ENCODE data around the gene EPAS1. TPM values are rescaled to one million over a fixed set of nuclear protein-coding genes. Genes with fewer than 3 reads are reported as not detected.

EPAS1 gene
- total RNA-seq, 1 experiment from 2014 or later: 55.9 TPM

GRCh38 chr2:46404181-46404759, 107.1 kb downstream of the EPAS1 start:
- Histone ChIP-seq H3K36me3 (ENCODE audit: control insufficient read depth in 1 of 2, insufficient read depth in 2 of 2, low read length in 2 of 2) (no peaks in the 10 kb centered on the region), H3K9ac (ENCODE audit: low read length) (no peak overlapping the region), H3K27ac (ENCODE audit: low read depth, low read length) (no peak overlapping the region), H3K27me3 (ENCODE audit: insufficient read depth, low read length) (no peaks in the 10 kb centered on the region), H3K4me1 (ENCODE audit: control insufficient read depth in 1 of 2, insufficient read depth in 2 of 2, low read length in 2 of 2) (peaks cover 0 to 8% of the 10 kb centered on the region in 2 experiments; a peak in 2 of 4 replicates), H3K4me2 (ENCODE audit: low read length) (no peak overlapping the region), H2AFZ (ENCODE audit: low read depth, low read length, poor library complexity, severe bottlenecking) (no peak overlapping the region), H3K9me2 (ENCODE audit: insufficient read depth) (no peaks in the 10 kb centered on the region), H3K9me3 (ENCODE audit: control insufficient read depth in 1 of 2, insufficient read depth in 1 of 2, low read depth in 1 of 2, low read length in 2 of 2) (no peaks in the 10 kb centered on the region), H3K4me3 (replicated peaks in 1 of 2; ENCODE audit: low read depth in 1 of 2, low read length in 2 of 2) (no peak overlapping the region), H4K20me1 (ENCODE audit: insufficient read depth) (no peaks in the 10 kb centered on the region), H3K79me2 (ENCODE audit: insufficient read depth, low read length) (no peaks in the 10 kb centered on the region)
- intact Hi-C loops (cut with micrococcal nuclease): no loop called here
- BruUV-seq (replicated peaks): no TSS peak
- no peak for TF ChIP-seq EZH2 (IDR thresholded peaks at IDR 0.05)
- no peak for TF ChIP-seq EZH2phosphoT487 (IDR thresholded peaks at IDR 0.05; ENCODE audit: borderline replicate concordance)
- TF ChIP-seq YY1 (IDR thresholded peaks at IDR 0.05; ENCODE audit: extremely low read depth, insufficient replicate concordance, low read depth, low read length): no peak
- RAD21 ChIA-PET (ENCODE audit: low non-redundant PET in 1 of 2, low total read pairs in 2 of 2, uncharacterized antibody in 2 of 2, unreplicated experiment in 2 of 2): no interaction called here
- ATAC-seq (no peak), DNase-seq (ENCODE audit: low read depth, low spot score) (no peak)
- CTCF ChIA-PET: no interaction called here
- POLR2A ChIA-PET: no interaction called here

GRCh38 chr2:46407852-46408455, 110.7 kb downstream of the EPAS1 start:
- no peak overlapping the region for H2AFZ ChIP-seq (ENCODE audit: low read depth, low read length, poor library complexity, severe bottlenecking)
- H3K4me1 ChIP-seq (ENCODE audit: control insufficient read depth in 1 of 2, insufficient read depth in 2 of 2, low read length in 2 of 2): peaks cover 0 to 10% of the 10 kb centered on the region in 2 experiments; a peak in 2 of 4 replicates
- no peaks in the 10 kb centered on the region for H3K79me2 ChIP-seq (ENCODE audit: insufficient read depth, low read length)
- no peak for DNase-seq (ENCODE audit: low read depth, low spot score)
- H3K9ac ChIP-seq (ENCODE audit: low read length): no peak overlapping the region
- ChIA-PET CTCF (no interaction called here), RAD21 (ENCODE audit: low non-redundant PET in 1 of 2, low total read pairs in 2 of 2, uncharacterized antibody in 2 of 2, unreplicated experiment in 2 of 2) (interaction anchor here in 1 of 2 experiments (0.6 kb wide), 1 partner anchor 415 kb away, joined by 6 read pairs; no protein-coding TSS in a partner anchor), POLR2A (no interaction called here)
- no peaks in the 10 kb centered on the region for H4K20me1 ChIP-seq (ENCODE audit: insufficient read depth)
- no peaks in the 10 kb centered on the region for H3K9me3 ChIP-seq (ENCODE audit: control insufficient read depth in 1 of 2, insufficient read depth in 1 of 2, low read depth in 1 of 2, low read length in 2 of 2)
- no peak for ATAC-seq
- no peaks in the 10 kb centered on the region for H3K27me3 ChIP-seq (ENCODE audit: insufficient read depth, low read length)
- no peaks in the 10 kb centered on the region for H3K36me3 ChIP-seq (ENCODE audit: control insufficient read depth in 1 of 2, insufficient read depth in 2 of 2, low read length in 2 of 2)
- H3K9me2 ChIP-seq (ENCODE audit: insufficient read depth): no peaks in the 10 kb centered on the region
- no peak for TF ChIP-seq SP1 (IDR thresholded peaks at IDR 0.05; ENCODE audit: low read depth)
- no peak for TF ChIP-seq JUND (IDR thresholded peaks at IDR 0.05)
- TF ChIP-seq YY1 (IDR thresholded peaks at IDR 0.05; ENCODE audit: extremely low read depth, insufficient replicate concordance, low read depth, low read length): no peak
- H3K27ac ChIP-seq (ENCODE audit: low read depth, low read length): no peak overlapping the region
- no TSS peak for BruUV-seq (replicated peaks)
- H3K4me2 ChIP-seq (ENCODE audit: low read length): no peak overlapping the region
- intact Hi-C loops (cut with micrococcal nuclease): no loop called here
- H3K4me3 ChIP-seq (replicated peaks in 1 of 2; ENCODE audit: low read depth in 1 of 2, low read length in 2 of 2): no peak overlapping the region

Data from HCT116 (cell line).